ENCODE measurements around the gene FIGNL2. TPM values are rescaled to one million over a fixed set of nuclear protein-coding genes. Genes with fewer than 3 reads are reported as not detected.
"Not testable (repeated sequence)": the region's sequence is repeated elsewhere in the genome, so short reads cannot be mapped to it uniquely, and the experiment has no call there.

The FIGNL2 gene
- total RNA-seq, 1 donor from 2014 or later: 1.2 TPM

- DNase-seq: no peak
Measured at GRCh38 chr12:51817027-51817953, 31.2 kb downstream of the FIGNL2 start.

- no peak for DNase-seq
Measured at GRCh38 chr12:51815571-51815970, 32.9 kb downstream of the FIGNL2 start.

GRCh38 chr12:51814311-51815088, 34.0 kb downstream of the FIGNL2 start:
- DNase-seq: peak; percentile 87

GRCh38 chr12:51813931-51814310, 34.6 kb downstream of the FIGNL2 start:
- DNase-seq: no peak

DNA sequence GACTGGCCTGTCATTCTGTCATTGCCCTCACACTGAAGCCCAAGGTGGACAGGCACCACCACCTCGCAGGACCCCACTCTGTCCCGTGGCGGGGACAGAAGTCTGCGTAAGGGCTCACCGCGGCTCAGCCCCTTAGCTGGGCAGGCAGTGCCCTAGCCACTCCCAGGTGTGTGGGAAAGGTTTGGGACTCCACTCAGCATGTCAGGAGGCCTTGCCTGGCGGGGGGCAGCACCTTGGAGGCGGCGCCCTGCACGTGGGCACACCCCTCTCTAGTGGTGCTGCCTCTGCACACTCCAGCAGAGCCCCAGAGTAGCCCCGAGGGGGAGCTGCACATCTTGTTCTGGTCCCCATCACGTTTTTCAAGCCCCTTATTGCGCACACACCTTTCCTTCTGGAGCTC, 35.6 kb downstream of the FIGNL2 start:
- DNase-seq: no peak

- no peak for DNase-seq
Measured at GRCh38 chr12:51811203-51812202, 37.0 kb downstream of the FIGNL2 start.

GRCh38 chr12:51809193-51809592, 39.3 kb downstream of the FIGNL2 start:
- DNase-seq: no peak

GRCh38 chr12:51806896-51807295, 41.6 kb downstream of the FIGNL2 start:
- DNase-seq: no peak

- no peak for DNase-seq
Measured at GRCh38 chr12:51801027-51801426, 47.5 kb downstream of the FIGNL2 start.

DNA sequence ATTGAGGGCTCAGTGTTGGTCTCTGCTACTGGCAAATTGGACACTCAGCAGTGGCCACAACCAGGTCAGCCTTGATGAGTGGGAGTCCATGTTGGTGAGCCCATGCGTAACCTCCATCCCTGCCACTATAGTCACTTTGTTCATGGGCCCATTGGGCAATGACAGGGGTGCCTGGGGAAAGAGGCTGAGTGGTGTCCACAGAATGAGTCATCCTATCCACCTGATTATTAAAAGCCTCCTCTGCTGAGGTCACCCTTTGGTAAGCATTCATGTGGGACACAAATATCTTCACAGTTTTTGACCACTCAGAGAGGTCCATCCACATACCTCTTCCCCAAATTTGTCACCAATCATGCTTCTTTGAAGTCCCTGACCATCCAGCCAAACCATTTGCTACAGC, 50.0 kb downstream of the FIGNL2 start:
- no peak for DNase-seq

DNA sequence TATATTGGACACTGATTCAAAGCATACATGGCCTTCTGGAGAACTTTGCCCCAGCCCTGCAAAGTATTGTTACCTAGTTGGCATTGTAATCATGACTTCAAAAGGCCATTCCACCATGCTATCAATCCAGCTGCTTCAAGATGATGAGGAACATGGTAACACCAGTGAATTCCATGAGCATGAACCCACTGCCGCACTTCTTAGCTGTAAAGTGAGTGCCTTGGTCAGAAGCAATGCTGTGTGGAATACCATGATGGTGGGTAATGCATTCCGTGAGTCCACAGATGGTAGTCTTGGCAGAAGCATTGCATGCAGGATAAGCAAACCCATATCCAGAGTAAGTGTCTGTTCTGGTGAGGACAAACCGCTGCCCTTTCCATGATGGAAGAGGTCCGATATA, 50.5 kb downstream of the FIGNL2 start:
- not testable (repeated sequence) for DNase-seq

DNA sequence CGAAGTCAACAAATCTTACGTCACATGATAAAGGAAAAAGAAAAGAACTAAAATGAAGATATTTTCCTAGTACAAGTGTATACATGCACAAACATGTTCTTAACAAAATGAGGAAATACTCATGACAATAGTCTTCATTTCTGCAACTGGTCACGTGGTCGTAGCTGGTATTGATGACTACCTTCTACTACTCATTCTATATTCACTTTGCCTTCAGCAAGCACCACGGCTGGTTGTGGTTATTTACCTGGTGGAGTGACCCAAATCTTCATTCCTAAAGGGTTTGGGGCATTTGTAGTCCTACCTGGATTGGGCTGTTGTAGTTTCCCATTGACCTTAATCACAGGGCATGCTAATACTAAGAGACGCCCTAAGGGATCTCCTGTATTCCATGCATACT, 51.2 kb downstream of the FIGNL2 start:
- no peak for DNase-seq

DNA sequence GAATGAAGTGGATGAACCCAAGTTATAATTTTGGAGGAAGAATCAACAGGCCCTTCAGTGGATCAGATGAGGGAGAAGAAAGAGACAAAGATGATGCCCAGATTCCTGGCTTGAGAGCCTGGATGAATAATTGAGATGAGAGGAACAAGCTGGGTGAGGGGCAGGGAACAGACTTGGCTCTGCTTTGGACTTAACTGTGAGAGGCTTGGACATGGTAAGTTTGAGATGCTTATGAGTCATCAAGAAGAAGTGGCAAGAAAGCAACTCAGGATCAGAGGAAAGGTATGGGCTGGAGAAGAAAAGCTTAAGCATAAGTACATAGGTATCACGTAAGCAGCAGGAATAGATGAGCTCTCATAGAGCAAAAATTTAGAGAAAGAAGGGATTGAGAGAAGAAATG, 55.3 kb downstream of the FIGNL2 start:
- no peak for DNase-seq

GRCh38 chr12:51792417-51792816, 56.1 kb downstream of the FIGNL2 start:
- DNase-seq: no peak

DNA sequence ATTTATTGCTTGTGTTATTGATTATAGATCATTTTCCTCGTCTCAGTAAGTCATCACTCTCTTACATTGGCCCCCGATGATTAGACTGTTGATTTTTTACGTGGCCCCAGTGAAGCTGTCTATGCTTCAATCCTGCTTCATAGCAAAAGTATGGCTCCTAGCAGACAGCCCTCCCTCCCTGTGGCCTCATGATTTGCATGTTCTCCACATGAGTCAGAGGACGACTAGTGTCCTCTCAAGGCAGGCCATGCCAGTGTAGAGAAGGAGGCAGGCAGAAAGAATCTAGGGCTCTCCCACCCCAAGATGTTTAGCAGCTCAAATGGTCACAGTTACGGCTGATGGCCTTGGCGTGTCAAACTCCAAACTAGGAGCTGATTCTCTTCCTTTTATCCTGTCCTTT, 59.6 kb downstream of the FIGNL2 start:
- DNase-seq: no peak

DNA sequence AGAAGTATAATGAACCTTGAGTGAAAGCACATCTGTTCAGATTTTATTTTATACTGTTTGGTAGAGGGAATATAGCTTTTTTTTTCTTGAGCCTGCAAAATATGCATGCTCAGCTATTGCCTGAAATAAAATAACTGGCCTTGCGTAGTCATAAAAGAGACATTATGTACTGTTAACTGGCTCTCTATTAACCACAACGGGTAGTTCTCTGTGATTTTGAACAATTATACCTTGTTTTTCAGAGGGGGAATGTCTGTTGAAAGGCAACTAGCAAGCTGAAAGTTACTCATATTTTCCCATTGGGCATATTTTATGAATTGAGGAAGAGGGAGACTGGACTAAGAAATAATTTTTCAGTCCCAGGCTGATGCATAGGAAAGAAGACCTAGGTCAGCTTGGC, 62.6 kb downstream of the FIGNL2 start:
- DNase-seq: no peak

- DNase-seq: no peak
Measured at GRCh38 chr12:51784688-51785087, 63.8 kb downstream of the FIGNL2 start.

DNA sequence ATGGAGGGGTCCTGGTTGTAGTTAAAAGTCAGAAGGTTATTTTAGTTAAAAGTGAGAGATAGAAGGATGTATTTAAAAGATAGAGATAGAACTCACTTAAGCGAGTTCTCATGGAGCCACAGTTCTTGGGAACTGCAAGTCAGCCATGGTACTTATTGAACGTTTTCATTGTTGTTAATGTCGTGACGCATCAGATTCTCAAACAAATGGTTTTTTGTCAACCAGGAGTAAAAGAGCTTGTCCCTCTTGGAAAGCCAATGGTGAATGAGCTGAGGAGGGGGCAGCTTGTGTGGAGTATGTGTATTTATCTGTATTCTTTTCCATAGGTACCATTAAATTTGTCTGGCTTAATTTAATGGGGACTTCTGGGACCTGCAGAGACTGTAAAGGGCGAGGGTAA, 68.6 kb downstream of the FIGNL2 start:
- DNase-seq: no peak

- DNase-seq: no peak
Measured at GRCh38 chr12:51777973-51778372, 70.5 kb downstream of the FIGNL2 start.

DNA sequence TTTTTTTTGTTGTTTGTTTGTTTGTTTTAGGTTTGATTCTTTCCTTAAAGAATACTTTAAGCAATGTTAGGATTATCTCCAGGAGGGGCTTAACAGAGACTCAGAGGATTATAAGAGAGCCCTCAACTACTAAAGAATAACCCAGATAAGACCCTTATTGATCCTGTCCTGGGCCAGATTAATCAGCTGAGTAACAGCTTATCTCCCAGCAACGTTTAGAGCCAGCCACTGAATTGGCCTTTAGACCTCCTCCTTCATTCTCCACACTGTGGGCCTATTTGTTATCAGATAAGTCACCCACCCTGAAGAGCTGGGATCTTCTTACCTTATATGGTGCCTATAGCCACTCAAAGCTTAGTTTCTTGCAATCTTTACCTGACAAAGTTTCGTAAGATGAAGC, 71.1 kb downstream of the FIGNL2 start:
- DNase-seq: no peak

GRCh38 chr12:51774933-51775332, 73.6 kb downstream of the FIGNL2 start:
- DNase-seq: no peak

DNA sequence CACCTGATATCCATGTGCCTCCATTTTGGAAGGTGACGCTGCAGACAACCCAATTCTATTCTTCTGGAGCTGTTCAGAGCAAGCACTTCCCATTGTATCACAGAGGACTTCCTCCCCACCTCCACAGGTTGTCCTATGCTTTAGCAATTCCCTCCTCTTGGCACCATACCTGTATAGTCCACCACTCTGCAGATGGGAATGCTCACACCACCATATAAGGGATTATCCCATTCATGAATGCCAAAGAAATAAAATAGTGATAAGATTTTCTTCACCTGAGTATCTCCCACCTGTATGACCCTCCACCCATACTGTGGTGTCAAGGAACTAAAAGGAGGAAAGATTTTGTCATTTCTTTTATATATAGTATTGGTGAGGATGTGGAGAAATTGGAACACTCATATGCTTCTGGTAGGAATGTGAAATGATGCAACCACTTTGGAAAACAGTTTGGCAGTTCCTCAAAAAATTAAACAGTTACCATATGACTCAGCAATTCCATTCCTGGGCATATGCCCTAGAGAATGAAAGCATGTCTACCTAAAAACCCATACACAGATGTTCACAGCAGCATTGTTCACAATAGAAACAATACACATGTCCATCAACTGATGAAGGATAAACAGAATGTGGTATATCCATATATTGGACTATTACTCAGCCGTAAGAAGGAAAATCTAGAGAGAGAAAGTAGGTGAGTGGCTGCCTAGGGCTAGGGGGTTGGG, 75.2 kb downstream of the FIGNL2 start:
- peak; percentile 2 for DNase-seq

All from dermis blood vessel endothelial cell (primary cell).